Panc1 (cell line): ENCODE measurements around the gene MAD1L1. TPM values are rescaled to one million over a fixed set of nuclear protein-coding genes. Genes with fewer than 3 reads are reported as not detected.

Source experiments
- ATAC-seq: fragments of 200-7000 bp; cut with Tn5 transposase; 2 replicates; pipeline ENCODE4 v1.9.1; 2020; ENCODE audit warnings: mild to moderate bottlenecking, moderate library complexity
- BruUV-seq: library from RNA; stranded (reverse); fragments of 400-500 nt; replicated peaks from 2 replicates; lab custom pipeline; 2021; lab: Mats Ljungman, UMichigan
- CTCF ChIA-PET: fragments of 300-600 bp; sonication (Branson Sonifier 250); formaldehyde crosslinking; loops from one replicate; lab custom pipeline; 2022; ENCODE audit warnings: antibody characterized with exemption; lab: Charles Lee
- POLR2A ChIA-PET: fragments of 300-600 bp; sonication (Branson Sonifier 250); formaldehyde crosslinking; loops from one replicate; lab custom pipeline; 2022; ENCODE audit warnings: antibody characterized with exemption; lab: Charles Lee
- DNase-seq: peaks from one replicate; pipeline ENCODE4 v3.0.0-alpha.2; 2010; ENCODE audit warnings: low read depth, low spot score
- H3K27ac ChIP-seq: 2 replicates; pipeline ENCODE4 v1.5.1; 2011; ENCODE audit warnings: mild to moderate bottlenecking, low read length, inconsistent platforms
- H3K27me3 ChIP-seq: fragments of 200-500 bp; sonication (Bioruptor generic); 2 replicates; pipeline ENCODE4 v1.6.0; 2014; ENCODE audit warnings: low read length, inconsistent platforms; ENCODE audit not compliant: control insufficient read depth, insufficient read depth
- H3K36me3 ChIP-seq: fragments of 200-500 bp; sonication (Bioruptor generic); 2 replicates; pipeline ENCODE4 v1.5.1; 2014; ENCODE audit warnings: inconsistent platforms, mild to moderate bottlenecking, low read length, moderate library complexity; ENCODE audit not compliant: control insufficient read depth, insufficient read depth
- H3K4me1 ChIP-seq: 2 replicates; pipeline ENCODE4 v1.5.1; 2011; ENCODE audit warnings: inconsistent platforms, mild to moderate bottlenecking, low read length, moderate library complexity; ENCODE audit not compliant: control insufficient read depth, insufficient read depth
- H3K4me3 ChIP-seq, 2 experiments: 2 replicates each; pipeline ENCODE4 v1.5.1; 2011 to 2012; ENCODE audit warnings: low read depth in 2 of 2, low read length in 2 of 2, mild to moderate bottlenecking in 2 of 2, inconsistent platforms in 1 of 2, moderate library complexity in 1 of 2
- H3K9me3 ChIP-seq: fragments of 200-500 bp; sonication (Bioruptor generic); 2 replicates; pipeline ENCODE4 v1.5.1; 2014; ENCODE audit warnings: low read depth, mild to moderate bottlenecking, inconsistent platforms, low read length, moderate library complexity; ENCODE audit not compliant: control insufficient read depth, insufficient read depth
- CTCF ChIP-seq: fragments of 450-650 bp; IDR thresholded peaks from 2 replicates; pipeline ENCODE4 v1.5.1; 2017; ENCODE audit warnings: mild to moderate bottlenecking
- POLR2AphosphoS5 ChIP-seq: IDR thresholded peaks from 2 replicates; pipeline ENCODE4 v1.6.1; 2012; ENCODE audit warnings: mild to moderate bottlenecking, low read depth, low read length, moderate library complexity
- REST ChIP-seq, 2 experiments: IDR thresholded peaks; 2 replicates each; pipeline ENCODE4 v1.6.1; 2011 to 2012; ENCODE audit warnings: low read depth in 2 of 2, control low read depth in 1 of 2, low read length in 1 of 2, mild to moderate bottlenecking in 1 of 2, moderate library complexity in 1 of 2; ENCODE audit not compliant: insufficient read depth in 1 of 2
- SIN3A ChIP-seq: IDR thresholded peaks from 2 replicates; pipeline ENCODE4 v1.6.1; 2012; ENCODE audit warnings: low read depth, mild to moderate bottlenecking, low read length, moderate library complexity, borderline replicate concordance; ENCODE audit not compliant: insufficient read depth
- TCF7L2 ChIP-seq: IDR thresholded peaks from 2 replicates; pipeline ENCODE4 v1.6.1; 2011; ENCODE audit warnings: mild to moderate bottlenecking, low read depth, low read length, inconsistent platforms
- in situ Hi-C: cut with HindIII; loops from 2 replicates; pipeline ENCODE4 v1.10.0; 2016; ENCODE audit warnings: low sequenced_read_pairs, low pct_unique_long_range_greater_than_20kb
- intact Hi-C: fragments of 100-400 bp; cut with micrococcal nuclease; formaldehyde crosslinking; loops from one replicate; pipeline ENCODE4 v1.10.0; 2022; ENCODE audit not compliant: unreplicated experiment
- total RNA-seq: library from RNA; stranded (reverse); gene quantifications from one replicate; pipeline ENCODE4 v1.2.1, GENCODE V29; 2021; ENCODE audit not compliant: unreplicated experiment

The MAD1L1 gene
- total RNA-seq, 1 experiment from 2014 or later: 70.8 TPM

GRCh38 chr7:1927937-1928644 is 304.7 kb downstream of the MAD1L1 start:
- BruUV-seq: no TSS peak
- DNase-seq (no peak), ATAC-seq (no peak)
- Histone ChIP-seq H3K27ac (no peak overlapping the region), H3K36me3 (no peaks in the 10 kb centered on the region), H3K4me3 (no peak overlapping the region), H3K4me1 (no peaks in the 10 kb centered on the region), H3K27me3 (no peaks in the 10 kb centered on the region), H3K9me3 (no peaks in the 10 kb centered on the region)
- intact Hi-C loops: no loop called here
- in situ Hi-C loops: no loop called here
- no peak for TF ChIP-seq TCF7L2
- no peak for TF ChIP-seq REST (IDR thresholded peaks at IDR 0.05; ENCODE audit: insufficient read depth in 1 of 2, low read depth in 2 of 2, low read length in 1 of 2)
- TF ChIP-seq CTCF: no peak
- TF ChIP-seq POLR2AphosphoS5: no peak
- TF ChIP-seq SIN3A: no peak
- ChIA-PET POLR2A (no interaction called here), CTCF (no interaction called here)

GRCh38 chr7:1926908-1927306 is 305.8 kb downstream of the MAD1L1 start:
- Histone ChIP-seq H3K4me3 (no peak overlapping the region), H3K36me3 (no peaks in the 10 kb centered on the region), H3K27me3 (no peaks in the 10 kb centered on the region), H3K9me3 (no peaks in the 10 kb centered on the region), H3K27ac (no peak overlapping the region), H3K4me1 (no peaks in the 10 kb centered on the region)
- no peak for DNase-seq
- ChIA-PET POLR2A (interaction anchor here (0.5 kb wide), 1 partner anchor 81 kb away, joined by 3 read pairs; no protein-coding TSS in a partner anchor), CTCF (no interaction called here)
- BruUV-seq: no TSS peak
- in situ Hi-C loops (no loop called here), intact Hi-C loops (no loop called here)
- ATAC-seq: no peak
- TF ChIP-seq POLR2AphosphoS5 (no peak), REST (IDR thresholded peaks at IDR 0.05; ENCODE audit: insufficient read depth in 1 of 2, low read depth in 2 of 2, low read length in 1 of 2) (no peak), CTCF (no peak), TCF7L2 (no peak), SIN3A (no peak)
